ENCODE results near the gene INTS1.

INTS1 gene

GRCh38 chr7:1480670-1481069, 23.5 kb downstream of the INTS1 start:
- TF ChIP-seq CTCF (conservative IDR thresholded peaks at IDR 0.05), result no peak
- H3K27ac ChIP-seq, result no peak overlapping the region

- no peak for TF ChIP-seq CTCF (conservative IDR thresholded peaks at IDR 0.05)
- H3K27ac ChIP-seq, result no peak overlapping the region
Observed at GRCh38 chr7:1479287-1479686, 24.9 kb downstream of the INTS1 start.

- no peak for TF ChIP-seq CTCF (conservative IDR thresholded peaks at IDR 0.05)
- H3K27ac ChIP-seq, result no peak overlapping the region
Observed at GRCh38 chr7:1478480-1478879, 25.7 kb downstream of the INTS1 start.

- TF ChIP-seq CTCF (conservative IDR thresholded peaks at IDR 0.05), result no peak
- H3K27ac ChIP-seq, result no peak overlapping the region
Observed at GRCh38 chr7:1476859-1477258, 27.3 kb downstream of the INTS1 start.

- TF ChIP-seq CTCF (conservative IDR thresholded peaks at IDR 0.05), result no peak
- H3K27ac ChIP-seq, result no peak overlapping the region
Observed at GRCh38 chr7:1475991-1476390, 28.2 kb downstream of the INTS1 start.

GRCh38 chr7:1475393-1475792, 28.8 kb downstream of the INTS1 start:
- TF ChIP-seq CTCF (conservative IDR thresholded peaks at IDR 0.05), result no peak
- H3K27ac ChIP-seq, result no peak overlapping the region

GRCh38 chr7:1474736-1475135, 29.5 kb downstream of the INTS1 start:
- peak overlapping the region; percentile 32; the same call in 1 of the 2 replicates for H3K27ac ChIP-seq
- TF ChIP-seq CTCF (conservative IDR thresholded peaks at IDR 0.05), result no peak
